K562 (cell line): ENCODE results near the gene CREB5. TPM values are rescaled to one million over a fixed set of nuclear protein-coding genes. Genes with fewer than 3 reads are reported as not detected.

ENCODE experiments used
- ATAC-seq: fragments of 200-7000 bp; cut with Tn5 transposase; 3 replicates; pipeline ENCODE4 v1.9.1; 2020; ENCODE audit warnings: moderate library complexity
- BruUV-seq: library from RNA; stranded (reverse); fragments of 400-500 nt; replicated peaks from 2 replicates; lab custom pipeline; 2021; lab: Mats Ljungman, UMichigan
- CTCF ChIA-PET: fragments of 300-600 bp; formaldehyde crosslinking; extraction: SDS; loops from one replicate; lab custom pipeline; 2021; ENCODE audit warnings: low intra/inter-chr PET ratio; lab: Yijun Ruan, JAX
- POLR2A ChIA-PET: fragments of 300-600, 350-650 bp; sonication (Branson Sonifier 250); formaldehyde crosslinking; extraction: SDS; loops from one replicate; lab custom pipeline; 2021; ENCODE audit warnings: antibody characterized with exemption, inconsistent platforms; lab: Yijun Ruan, JAX
- DNase-seq, 4 experiments: peaks; one replicate each; pipeline versions ENCODE4 v3.0.0 to v3.0.0-alpha.2; 2011 to 2018; ENCODE audit warnings: low spot score in 3 of 4, mixed read lengths in 3 of 4; ENCODE audit errors: extremely low read depth in 1 of 4
- FAIRE-seq: peaks from 2 replicates; lab custom pipeline; 2011; peaks lifted over from hg19 to GRCh38; lab: Jason Lieb, UNC
- H2AFZ ChIP-seq: 2 replicates; pipeline ENCODE4 v1.6.0; 2011; ENCODE audit warnings: low read depth, low read length, control low read depth, inconsistent platforms
- H3K27ac ChIP-seq: fragments of 200-600 bp; 3 replicates; pipeline ENCODE4 v1.8.0; 2011; ENCODE audit warnings: low read depth, mild to moderate bottlenecking, control low read depth, inconsistent platforms, low read length, moderate library complexity, mixed read lengths; ENCODE audit errors: extremely low read depth
- H3K27me3 ChIP-seq, 2 experiments: fragments of 300-600 bp in 1 of 2; 2 replicates in 1 of 2; 3 replicates in 1 of 2; pipeline versions ENCODE4 v1.6.0 to v1.8.0; 2011; ENCODE audit warnings: inconsistent platforms in 2 of 2, low read length in 2 of 2, mild to moderate bottlenecking in 1 of 2, mixed read lengths in 1 of 2, moderate library complexity in 1 of 2; ENCODE audit not compliant: control insufficient read depth in 2 of 2, insufficient read depth in 2 of 2
- H3K36me3 ChIP-seq: fragments of 300-600 bp; 3 replicates; pipeline ENCODE4 v1.8.0; 2011; ENCODE audit warnings: mild to moderate bottlenecking, low read length, inconsistent platforms; ENCODE audit not compliant: control insufficient read depth, insufficient read depth
- H3K4me1 ChIP-seq, 2 experiments: fragments of 200-600 bp in 1 of 2; replicated peaks in 1 of 2; 2 replicates in 1 of 2; 3 replicates in 1 of 2; pipeline versions ENCODE4 v1.5.1 to v1.8.0; 2011; ENCODE audit warnings: inconsistent platforms in 2 of 2, low read length in 2 of 2, mild to moderate bottlenecking in 1 of 2, mixed read lengths in 1 of 2, moderate library complexity in 1 of 2; ENCODE audit not compliant: control insufficient read depth in 2 of 2, insufficient read depth in 2 of 2
- H3K4me2 ChIP-seq: 2 replicates; pipeline ENCODE4 v1.6.1; 2011; ENCODE audit warnings: low read length, control low read depth, inconsistent platforms, mixed read lengths; ENCODE audit not compliant: insufficient read depth
- H3K4me3 ChIP-seq: fragments of 200-600 bp; sonication (generic), shearing (Covaris generic); 2 replicates; pipeline ENCODE4 v1.5.1; 2016; ENCODE audit warnings: control low read depth, inconsistent platforms
- H3K79me2 ChIP-seq: fragments of 200-600 bp; 3 replicates; pipeline ENCODE4 v1.8.0; 2011; ENCODE audit warnings: low read length, inconsistent platforms; ENCODE audit not compliant: control insufficient read depth, insufficient read depth
- H3K9ac ChIP-seq, 2 experiments: 2 replicates each; pipeline versions ENCODE4 v1.6.0 to v1.6.1; 2011; ENCODE audit warnings: low read depth in 2 of 2, low read length in 2 of 2, control low read depth in 1 of 2, inconsistent platforms in 1 of 2, mild to moderate bottlenecking in 1 of 2, mixed read lengths in 1 of 2; ENCODE audit not compliant: insufficient read depth in 1 of 2
- H3K9me1 ChIP-seq: one replicate; pipeline ENCODE4 v1.6.0; 2011; ENCODE audit warnings: inconsistent platforms, mild to moderate bottlenecking, low read length, moderate library complexity; ENCODE audit not compliant: control insufficient read depth, insufficient read depth
- H3K9me3 ChIP-seq: replicated peaks from 2 replicates; pipeline ENCODE4 v1.5.1; 2011; ENCODE audit warnings: low read depth, low read length, inconsistent platforms; ENCODE audit not compliant: control insufficient read depth, insufficient read depth
- H4K20me1 ChIP-seq: replicated peaks from 2 replicates; pipeline ENCODE4 v1.6.1; 2011; ENCODE audit warnings: low read length, inconsistent platforms, mixed read lengths; ENCODE audit not compliant: control insufficient read depth, insufficient read depth
- DPF2 ChIP-seq: fragments of 450-650 bp; IDR thresholded peaks from 2 replicates; pipeline ENCODE4 v1.6.1; 2016
- PHTF2 ChIP-seq: fragments of 250-450 bp; sonication (Bioruptor Pico); IDR thresholded peaks from 2 replicates; pipeline ENCODE4 v1.5.0; 2021; ENCODE audit warnings: mild to moderate bottlenecking
- RHOXF2B ChIP-seq: fragments of 250-450 bp; sonication (Bioruptor Pico); conservative IDR thresholded peaks from 2 replicates; pipeline ENCODE4 v1.5.1; 2021
- SAFB ChIP-seq: fragments of 200-400 bp; formaldehyde crosslinking; IDR thresholded peaks from 2 replicates; pipeline ENCODE4 v1.6.1; 2017; ENCODE audit warnings: low read depth, low read length, borderline replicate concordance
- WGBS: fragments of 100-300 bp; shearing (Covaris generic); methylation state at CpG from one replicate; pipeline ENCODE4 v1.1.6; 2016; ENCODE audit warnings: low coverage, mixed read lengths; ENCODE audit not compliant: insufficient coverage; ENCODE audit errors: missing lambda C conversion rate; 5-methylcytosine and 5-hydroxymethylcytosine counted together
- in situ Hi-C: fragments of 300-500 bp; cut with MboI; formaldehyde crosslinking; loops from 4 replicates; pipeline ENCODE4 v1.15.0; 2018; ENCODE audit warnings: inconsistent platforms, mixed read lengths
- intact Hi-C: fragments of 100-400 bp; cut with micrococcal nuclease; formaldehyde crosslinking; loops from 2 replicates; pipeline ENCODE4 v1.14.2; 2022
- polyA plus RNA-seq, 8 experiments: library from polyadenylated mRNA; depleted of rRNA in 4 of 8; stranded (reverse) in 5 of 8; unstranded in 3 of 8; fragments of >200 nt; fragmentation: Nextera tagmentation in 2 of 8; fragmentation: Illumina TruSeq in 1 of 8; extraction: Ambion mirVana in 2 of 8; extraction: Trizol in 1 of 8; gene quantifications; 2 replicates each; pipeline versions ENCODE4 v1.2.1 to v1.2.3, GENCODE V29; 2011 to 2014; ENCODE audit warnings: inconsistent platforms in 1 of 8, missing spikeins in 1 of 8
- total RNA-seq, 7 experiments: library from RNA; depleted of rRNA in 6 of 7; stranded (reverse); fragments of >200 nt in 6 of 7; fragmentation: Illumina TruSeq in 2 of 7; extraction: Trizol in 2 of 7; gene quantifications; 2 replicates each; pipeline versions ENCODE4 v1.2.1 to v1.2.3, GENCODE V29; 2011 to 2021; ENCODE audit warnings: low replicate concordance in 1 of 7
- TF ChIP-seq, protein P1 (sequence below): IDR thresholded peaks from 2 replicates; pipeline ENCODE4 v1.6.1; 2016; ENCODE audit warnings: missing genetic modification characterization, missing compliant biosample characterization
- TF ChIP-seq, protein P2 (sequence below): fragments of 450-650 bp; IDR thresholded peaks from 2 replicates; pipeline ENCODE4 v1.6.1; 2018; ENCODE audit warnings: mild to moderate bottlenecking, low read depth; ENCODE audit not compliant: partially characterized antibody
- TF ChIP-seq, protein P3 (sequence below): IDR thresholded peaks from 2 replicates; pipeline ENCODE4 v1.6.1; 2011; ENCODE audit warnings: borderline replicate concordance, low read depth, mild to moderate bottlenecking, moderate library complexity, low read length; ENCODE audit not compliant: insufficient read depth, poor library complexity, severe bottlenecking
- TF ChIP-seq, protein P4 (sequence below): fragments of 450-650 bp; IDR thresholded peaks from 2 replicates; pipeline ENCODE4 v1.6.1; 2017; ENCODE audit warnings: mild to moderate bottlenecking, moderate library complexity

CREB5 gene
- total and polyA plus RNA-seq, 9 of the 15 experiments (the other 6 are each of a cell fraction or from before 2014, with no cell fraction given) = 0.33 to 6.4 (median 1.8) TPM

DNA sequence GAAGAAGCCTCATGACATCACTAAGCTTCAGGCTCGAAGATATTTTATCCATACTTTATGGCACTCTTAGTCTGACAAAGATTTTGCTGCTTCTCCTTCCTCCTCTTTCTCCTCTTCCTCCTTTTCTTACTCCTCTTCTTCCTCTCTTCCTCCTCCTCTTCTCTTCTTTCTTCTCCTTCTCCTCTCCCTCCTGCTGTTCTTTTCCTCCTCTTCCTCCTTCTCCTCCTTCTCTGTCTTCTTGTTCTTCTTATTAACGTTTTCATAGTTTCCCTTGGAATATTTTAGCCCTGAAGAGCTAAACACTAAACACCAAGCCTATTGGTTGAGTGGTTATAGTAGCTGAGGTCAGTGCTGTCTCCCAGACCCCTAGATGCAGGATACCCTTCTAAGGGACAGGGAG, 137.7 kb downstream of the CREB5 start:
- H3K27me3 ChIP-seq = no peaks in the 10 kb centered on the region
- no peak for FAIRE-seq
- H3K27ac ChIP-seq = no peak overlapping the region
- intact Hi-C loops = no loop called here
- no peak for ATAC-seq
- no peaks in the 10 kb centered on the region for H3K79me2 ChIP-seq
- H3K9me3 ChIP-seq = no peaks in the 10 kb centered on the region
- in situ Hi-C loops = no loop called here
- H3K4me3 ChIP-seq = no peak overlapping the region
- no peaks in the 10 kb centered on the region for H3K4me1 ChIP-seq
- H4K20me1 ChIP-seq = no peaks in the 10 kb centered on the region
- TF ChIP-seq, protein P1, sequence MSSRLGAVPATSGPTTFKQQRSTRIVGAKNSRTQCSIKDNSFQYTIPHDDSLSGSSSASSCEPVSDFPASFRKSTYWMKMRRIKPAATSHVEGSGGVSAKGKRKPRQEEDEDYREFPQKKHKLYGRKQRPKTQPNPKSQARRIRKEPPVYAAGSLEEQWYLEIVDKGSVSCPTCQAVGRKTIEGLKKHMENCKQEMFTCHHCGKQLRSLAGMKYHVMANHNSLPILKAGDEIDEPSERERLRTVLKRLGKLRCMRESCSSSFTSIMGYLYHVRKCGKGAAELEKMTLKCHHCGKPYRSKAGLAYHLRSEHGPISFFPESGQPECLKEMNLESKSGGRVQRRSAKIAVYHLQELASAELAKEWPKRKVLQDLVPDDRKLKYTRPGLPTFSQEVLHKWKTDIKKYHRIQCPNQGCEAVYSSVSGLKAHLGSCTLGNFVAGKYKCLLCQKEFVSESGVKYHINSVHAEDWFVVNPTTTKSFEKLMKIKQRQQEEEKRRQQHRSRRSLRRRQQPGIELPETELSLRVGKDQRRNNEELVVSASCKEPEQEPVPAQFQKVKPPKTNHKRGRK (tag) = 0 out of 2 replicates have a peak, but pooled peaks have one; percentile 17
- no peak for TF ChIP-seq RHOXF2B (CRISPR knock-in tag)
- WGBS = 0% methylated on average over 2 of the region's 2 CpGs
- no peak overlapping the region for H3K9ac ChIP-seq
- no peaks in the 10 kb centered on the region for H3K9me1 ChIP-seq
- DNase-seq = no peak
- POLR2A ChIA-PET = no interaction called here
- no TSS peak for BruUV-seq
- H3K36me3 ChIP-seq = no peaks in the 10 kb centered on the region
- no peak overlapping the region for H3K4me2 ChIP-seq
- H2AFZ ChIP-seq = no peak overlapping the region
- CTCF ChIA-PET = no interaction called here

DNA sequence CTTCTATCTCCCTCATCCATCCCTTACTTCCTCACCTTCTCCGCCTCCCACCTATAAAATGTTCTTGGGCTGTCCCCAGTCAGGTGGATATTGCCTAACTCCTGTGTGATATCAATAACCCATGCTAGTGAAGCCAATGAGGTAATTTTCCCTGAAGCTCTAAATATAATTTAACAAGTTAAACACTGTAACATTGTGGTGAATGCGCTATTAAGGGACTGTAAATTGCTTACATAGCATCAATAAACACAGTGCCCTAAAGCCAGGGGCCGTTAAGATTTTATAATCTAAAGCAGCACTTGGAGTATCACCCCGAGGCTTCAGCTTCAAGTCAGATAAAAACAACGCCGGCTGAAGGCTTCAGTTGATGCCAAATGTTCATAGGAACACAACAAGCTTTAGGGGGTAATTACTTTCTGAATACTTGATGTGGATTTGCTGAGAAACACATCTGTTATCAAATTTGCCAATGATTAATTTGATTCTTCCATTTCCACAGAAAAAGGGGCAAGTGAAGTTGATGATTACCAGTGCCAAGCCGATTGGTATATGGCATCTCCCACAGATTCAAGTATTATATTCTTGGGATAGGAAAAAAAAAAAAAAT, 138.4 kb downstream of the CREB5 start:
- no peaks in the 10 kb centered on the region for H4K20me1 ChIP-seq
- no peaks in the 10 kb centered on the region for H3K27me3 ChIP-seq
- no peaks in the 10 kb centered on the region for H3K79me2 ChIP-seq
- no peak overlapping the region for H2AFZ ChIP-seq
- intact Hi-C loops = no loop called here
- H3K9me3 ChIP-seq = no peaks in the 10 kb centered on the region
- DNase-seq = no peak
- no TSS peak for BruUV-seq
- no peak overlapping the region for H3K4me2 ChIP-seq
- H3K9ac ChIP-seq = no peak overlapping the region
- H3K4me3 ChIP-seq = no peak overlapping the region
- no peak overlapping the region for H3K27ac ChIP-seq
- H3K36me3 ChIP-seq = no peaks in the 10 kb centered on the region
- H3K4me1 ChIP-seq = no peaks in the 10 kb centered on the region
- 3% methylated on average over 7 of the region's 7 CpGs for WGBS
- ChIA-PET CTCF (no interaction called here), POLR2A (no interaction called here)
- no peak for FAIRE-seq
- H3K9me1 ChIP-seq = no peaks in the 10 kb centered on the region
- no peak for ATAC-seq
- in situ Hi-C loops = no loop called here
- no peak for TF ChIP-seq SAFB
- TF ChIP-seq, protein P2, sequence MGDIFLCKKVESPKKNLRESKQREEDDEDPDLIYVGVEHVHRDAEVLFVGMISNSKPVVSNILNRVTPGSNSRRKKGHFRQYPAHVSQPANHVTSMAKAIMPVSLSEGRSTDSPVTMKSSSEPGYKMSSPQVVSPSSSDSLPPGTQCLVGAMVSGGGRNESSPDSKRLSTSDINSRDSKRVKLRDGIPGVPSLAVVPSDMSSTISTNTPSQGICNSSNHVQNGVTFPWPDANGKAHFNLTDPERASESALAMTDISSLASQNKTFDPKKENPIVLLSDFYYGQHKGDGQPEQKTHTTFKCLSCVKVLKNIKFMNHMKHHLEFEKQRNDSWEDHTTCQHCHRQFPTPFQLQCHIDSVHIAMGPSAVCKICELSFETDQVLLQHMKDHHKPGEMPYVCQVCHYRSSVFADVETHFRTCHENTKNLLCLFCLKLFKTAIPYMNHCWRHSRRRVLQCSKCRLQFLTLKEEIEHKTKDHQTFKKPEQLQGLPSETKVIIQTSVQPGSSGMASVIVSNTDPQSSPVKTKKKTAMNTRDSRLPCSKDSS = no peak
- no peak for TF ChIP-seq DPF2
- TF ChIP-seq, protein P3, sequence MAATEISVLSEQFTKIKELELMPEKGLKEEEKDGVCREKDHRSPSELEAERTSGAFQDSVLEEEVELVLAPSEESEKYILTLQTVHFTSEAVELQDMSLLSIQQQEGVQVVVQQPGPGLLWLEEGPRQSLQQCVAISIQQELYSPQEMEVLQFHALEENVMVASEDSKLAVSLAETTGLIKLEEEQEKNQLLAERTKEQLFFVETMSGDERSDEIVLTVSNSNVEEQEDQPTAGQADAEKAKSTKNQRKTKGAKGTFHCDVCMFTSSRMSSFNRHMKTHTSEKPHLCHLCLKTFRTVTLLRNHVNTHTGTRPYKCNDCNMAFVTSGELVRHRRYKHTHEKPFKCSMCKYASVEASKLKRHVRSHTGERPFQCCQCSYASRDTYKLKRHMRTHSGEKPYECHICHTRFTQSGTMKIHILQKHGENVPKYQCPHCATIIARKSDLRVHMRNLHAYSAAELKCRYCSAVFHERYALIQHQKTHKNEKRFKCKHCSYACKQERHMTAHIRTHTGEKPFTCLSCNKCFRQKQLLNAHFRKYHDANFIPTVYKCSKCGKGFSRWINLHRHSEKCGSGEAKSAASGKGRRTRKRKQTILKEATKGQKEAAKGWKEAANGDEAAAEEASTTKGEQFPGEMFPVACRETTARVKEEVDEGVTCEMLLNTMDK = no peak
- no peak for TF ChIP-seq PHTF2 (CRISPR knock-in tag)
- TF ChIP-seq, protein P4, sequence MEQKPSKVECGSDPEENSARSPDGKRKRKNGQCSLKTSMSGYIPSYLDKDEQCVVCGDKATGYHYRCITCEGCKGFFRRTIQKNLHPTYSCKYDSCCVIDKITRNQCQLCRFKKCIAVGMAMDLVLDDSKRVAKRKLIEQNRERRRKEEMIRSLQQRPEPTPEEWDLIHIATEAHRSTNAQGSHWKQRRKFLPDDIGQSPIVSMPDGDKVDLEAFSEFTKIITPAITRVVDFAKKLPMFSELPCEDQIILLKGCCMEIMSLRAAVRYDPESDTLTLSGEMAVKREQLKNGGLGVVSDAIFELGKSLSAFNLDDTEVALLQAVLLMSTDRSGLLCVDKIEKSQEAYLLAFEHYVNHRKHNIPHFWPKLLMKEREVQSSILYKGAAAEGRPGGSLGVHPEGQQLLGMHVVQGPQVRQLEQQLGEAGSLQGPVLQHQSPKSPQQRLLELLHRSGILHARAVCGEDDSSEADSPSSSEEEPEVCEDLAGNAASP = no peak
